MV-4-11 (cell line): ENCODE data around the gene CNPY4.
A peak's percentile ranks its signal among the peaks of the same experiment; 100 is the strongest.

Source experiments
- DNase-seq: peaks from one replicate; lab custom pipeline; 2025; lab: John Stamatoyannopoulos, UW

The CNPY4 gene

GRCh38 chr7:100148559-100149328 lies 29.3 kb downstream of the CNPY4 start, which contains the start of gene LAMTOR4:
TSS of gene LAMTOR4 (plus strand) at chr7:100148918. CDS start at chr7:100148973, 55 bp downstream.
- DNase-seq: peak; percentile 99

- peak; percentile 86 for DNase-seq
These were observed 33.0 kb downstream of the CNPY4 start for GRCh38 chr7:100152404-100152803.

- DNase-seq: no peak
These were observed 33.7 kb downstream of the CNPY4 start for GRCh38 chr7:100152937-100153666.

GRCh38 chr7:100153708-100154535 lies 34.5 kb downstream of the CNPY4 start:
- no peak for DNase-seq

- DNase-seq: no peak
These were observed 35.4 kb downstream of the CNPY4 start for GRCh38 chr7:100154651-100155491.

- DNase-seq: no peak
These were observed 36.3 kb downstream of the CNPY4 start for GRCh38 chr7:100155553-100156317.

GRCh38 chr7:100156331-100157068 lies 37.1 kb downstream of the CNPY4 start:
- peak; percentile 10 for DNase-seq

GRCh38 chr7:100157069-100157333 lies 37.6 kb downstream of the CNPY4 start:
- DNase-seq: no peak

GRCh38 chr7:100157334-100158228 lies 38.1 kb downstream of the CNPY4 start:
- peak; percentile 45 for DNase-seq

GRCh38 chr7:100158229-100159098 lies 39.0 kb downstream of the CNPY4 start, which contains the start of gene TRAPPC14:
TSS of gene TRAPPC14 (minus strand) at chr7:100158723. CDS start at chr7:100158499, 224 bp downstream.
- peak; percentile 77 for DNase-seq

GRCh38 chr7:100159099-100159623 lies 39.7 kb downstream of the CNPY4 start:
- no peak for DNase-seq

- no peak for DNase-seq
These were observed 40.6 kb downstream of the CNPY4 start for GRCh38 chr7:100160067-100160466.

GRCh38 chr7:100163006-100163531 lies 43.6 kb downstream of the CNPY4 start:
- no peak for DNase-seq

GRCh38 chr7:100163871-100164270 lies 44.4 kb downstream of the CNPY4 start:
- DNase-seq: no peak

GRCh38 chr7:100166317-100166940 lies 47.0 kb downstream of the CNPY4 start:
- DNase-seq: no peak

- no peak for DNase-seq
These were observed 47.8 kb downstream of the CNPY4 start for GRCh38 chr7:100166970-100167911.
